GM19395 (cell line): ENCODE results near the gene TNFSF15.

Source experiments
- ATAC-seq: cut with Tn5 transposase; IDR thresholded peaks from one replicate; pipeline ENCODE4 v1.9.1; 2021; ENCODE audit warnings: mild to moderate bottlenecking, moderate library complexity; ENCODE audit not compliant: unreplicated experiment

The TNFSF15 gene

DNA sequence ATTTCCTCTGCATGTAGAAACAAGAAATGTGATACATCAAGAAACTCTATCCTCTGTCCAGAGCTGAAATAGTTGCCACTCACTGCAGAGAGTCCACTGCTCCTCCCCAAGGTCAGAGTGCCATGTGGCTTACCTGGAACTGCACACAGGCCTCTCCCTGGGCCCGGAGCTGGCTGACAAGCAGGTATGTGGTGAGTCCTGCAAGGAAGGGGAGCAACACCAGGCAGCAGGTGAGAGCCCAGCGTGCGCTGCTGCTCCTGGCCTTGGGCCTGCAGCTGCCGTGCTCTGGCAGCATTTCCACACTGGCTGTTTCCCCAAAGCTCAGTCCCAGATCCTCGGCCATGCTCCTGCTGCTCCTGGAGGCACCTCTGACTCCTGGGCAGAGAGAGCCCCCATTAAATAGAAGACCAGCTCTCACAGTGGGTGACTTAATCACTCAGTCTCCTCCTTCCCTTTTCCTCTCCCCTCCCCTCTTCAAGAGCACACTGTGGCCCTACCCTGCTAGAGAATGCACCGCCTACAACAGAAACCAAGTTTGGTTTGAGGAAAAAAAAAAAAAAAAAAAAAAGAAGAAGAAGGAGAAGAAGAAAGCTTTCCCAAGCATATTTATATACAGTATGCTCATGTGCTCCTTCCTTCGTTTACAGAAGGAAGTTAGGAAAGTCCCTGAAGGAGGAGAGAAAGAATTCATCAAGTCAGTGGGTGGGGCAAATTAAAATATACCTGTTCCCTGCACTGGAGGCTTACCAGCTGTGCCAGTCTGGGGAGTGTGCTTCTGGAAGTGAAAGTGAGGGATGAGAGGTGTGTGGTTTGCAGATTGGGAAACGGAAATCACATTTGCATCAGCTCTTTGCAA is at the start of gene TNFSF15:
Gene TNFSF15, minus strand, starts transcription at position 370 of the 856 bp plus-strand sequence. Its CDS starts 27 bp downstream, at position 343.
- peak; percentile 98 for ATAC-seq

DNA sequence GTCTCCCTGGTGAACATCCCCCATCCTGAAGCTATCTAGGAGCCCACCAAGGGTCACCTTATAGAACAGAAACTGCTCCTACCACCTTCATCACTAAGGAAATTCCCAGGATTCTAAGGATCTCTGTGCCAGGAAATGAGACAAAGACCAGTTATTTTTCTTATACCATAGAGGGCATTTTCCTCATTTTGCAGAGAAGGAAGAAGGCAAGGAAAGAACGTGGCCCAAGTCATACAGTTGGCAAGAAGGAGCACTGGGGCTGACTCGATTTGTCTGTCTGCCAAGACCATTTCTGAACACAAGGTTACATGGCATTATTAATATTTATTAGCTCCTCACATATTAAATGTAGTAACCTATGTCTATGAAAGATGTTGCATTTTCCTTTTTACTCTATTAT is 49.6 kb upstream of the TNFSF15 start:
- ATAC-seq, result no peak

DNA sequence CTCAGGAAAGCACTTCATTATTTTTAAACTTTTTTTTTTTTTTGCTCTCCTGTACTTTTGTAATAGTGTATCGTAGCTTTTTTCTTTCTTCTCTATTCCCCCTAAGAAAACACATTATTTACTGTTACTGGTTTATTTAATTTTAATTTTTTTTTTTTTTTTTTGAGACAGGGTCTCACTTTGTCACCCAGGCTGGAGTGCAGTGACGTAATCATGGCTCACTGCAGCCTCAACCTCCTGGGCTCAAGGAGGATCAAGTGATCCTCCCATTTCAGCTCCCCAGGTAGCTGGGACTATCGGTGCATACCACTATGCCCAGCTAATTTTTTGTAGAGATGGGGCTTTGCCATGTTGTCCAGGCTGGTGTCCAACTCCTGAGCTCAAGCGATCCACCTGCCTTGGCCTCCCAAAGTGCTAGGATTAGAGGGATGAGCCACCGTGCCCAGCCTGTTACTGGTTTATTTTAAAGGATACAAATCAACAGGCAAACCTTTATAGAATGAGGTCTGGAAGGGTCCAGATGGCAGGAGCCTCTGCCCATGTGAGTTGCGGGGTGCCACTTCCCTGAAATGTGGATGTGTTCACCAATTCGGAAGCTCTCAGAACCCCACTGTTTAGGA is 49.0 kb upstream of the TNFSF15 start:
- no peak for ATAC-seq

DNA sequence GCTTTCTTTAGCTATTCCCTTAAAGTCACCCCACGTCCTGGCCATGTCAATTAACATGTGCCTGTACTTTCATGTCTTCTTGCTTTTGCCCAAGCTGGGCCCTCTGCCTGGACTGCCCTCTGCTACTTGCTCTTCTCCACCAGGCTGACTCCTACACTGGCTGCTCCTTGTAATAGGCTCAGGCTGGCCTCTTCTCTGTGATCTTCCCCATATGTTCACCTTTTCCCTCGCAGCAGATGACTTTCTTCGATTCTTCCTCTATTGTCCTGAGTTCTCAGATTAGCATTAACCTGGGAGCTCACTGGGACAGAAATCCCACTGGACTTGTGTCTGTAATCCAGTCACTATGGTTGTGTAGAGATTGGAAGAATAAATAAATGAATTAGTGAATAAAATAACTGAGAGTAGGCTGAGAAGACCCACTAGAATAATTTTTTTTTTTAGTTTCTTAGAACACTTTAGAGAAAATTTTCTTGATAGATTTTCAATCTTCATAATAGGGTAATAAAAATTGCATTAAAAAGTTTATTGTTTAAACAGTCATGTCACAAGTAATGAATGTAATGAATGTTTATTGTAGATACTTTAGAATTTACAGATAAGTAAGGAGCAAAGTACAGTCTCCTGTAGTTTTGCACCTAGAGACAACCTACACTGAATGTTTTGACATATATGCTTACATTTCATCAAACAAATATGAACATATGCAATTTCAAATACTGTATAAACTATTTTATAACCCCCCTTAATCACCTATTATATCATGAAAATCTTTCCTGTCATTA is 47.4 kb upstream of the TNFSF15 start:
- no peak for ATAC-seq

DNA sequence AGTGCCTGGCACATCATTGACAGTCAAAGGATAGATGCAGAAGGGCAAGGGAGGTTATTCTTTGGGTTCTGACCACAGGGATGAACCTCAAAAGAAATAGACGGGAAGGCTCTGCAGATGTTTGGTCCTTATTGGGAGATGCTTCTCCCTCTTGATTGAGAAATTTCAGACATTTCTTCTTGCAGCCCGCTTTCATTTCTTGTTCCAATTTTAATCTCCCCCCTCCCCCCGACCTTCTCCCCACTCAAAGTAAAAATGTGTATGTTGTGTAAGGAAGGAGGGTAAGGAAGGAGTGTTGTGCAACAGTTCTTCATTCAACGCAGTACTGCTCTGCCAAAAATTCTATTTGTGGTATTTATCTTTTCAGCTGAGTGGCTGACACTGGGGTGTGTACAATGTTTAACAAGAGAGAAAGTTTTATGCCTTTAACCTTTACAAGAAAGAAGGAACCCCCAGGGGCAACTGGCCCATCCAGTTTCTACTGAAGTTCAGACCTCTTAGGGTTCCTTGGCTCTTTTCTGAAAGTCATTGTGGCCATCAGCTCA is 46.3 kb upstream of the TNFSF15 start:
- ATAC-seq, result no peak

DNA sequence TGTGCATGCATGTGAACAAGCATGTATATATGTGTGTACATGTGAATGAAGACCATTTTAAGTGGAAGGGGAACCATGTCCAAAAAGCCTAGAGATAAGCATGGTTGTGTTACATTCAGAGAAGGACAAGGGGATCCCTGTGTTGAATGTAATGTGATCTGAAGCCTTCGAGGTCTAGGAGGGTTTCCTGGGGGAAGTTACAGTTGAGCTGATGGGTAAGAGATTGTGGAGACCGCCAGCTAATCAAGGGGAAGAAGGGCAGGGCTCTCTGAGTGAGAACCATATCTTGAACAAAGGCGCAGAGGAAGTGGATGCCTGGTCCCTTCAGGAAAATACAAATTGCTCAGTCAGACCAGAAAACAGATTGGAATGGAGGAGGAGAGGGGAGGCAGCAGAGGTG is 45.5 kb upstream of the TNFSF15 start:
- no peak for ATAC-seq

DNA sequence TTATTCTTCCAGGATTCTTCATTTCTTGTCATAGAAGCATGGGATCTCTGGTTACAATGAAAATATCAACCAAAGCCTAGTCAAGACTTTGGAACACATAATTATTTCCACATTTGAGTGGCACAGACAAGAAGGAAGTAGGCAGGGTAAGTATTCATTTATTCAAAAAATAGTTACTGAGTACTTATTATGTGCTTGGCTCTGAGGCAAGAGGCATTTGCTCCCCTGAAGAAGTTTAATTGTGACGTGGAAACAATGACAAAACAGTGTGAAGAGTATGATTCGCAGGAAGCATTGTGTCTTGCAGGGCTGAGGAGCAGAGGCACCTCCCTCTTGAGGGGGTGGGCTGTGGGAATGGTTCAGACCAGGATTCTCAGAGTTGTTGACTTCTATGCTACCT is 45.0 kb upstream of the TNFSF15 start:
- ATAC-seq, result no peak

DNA sequence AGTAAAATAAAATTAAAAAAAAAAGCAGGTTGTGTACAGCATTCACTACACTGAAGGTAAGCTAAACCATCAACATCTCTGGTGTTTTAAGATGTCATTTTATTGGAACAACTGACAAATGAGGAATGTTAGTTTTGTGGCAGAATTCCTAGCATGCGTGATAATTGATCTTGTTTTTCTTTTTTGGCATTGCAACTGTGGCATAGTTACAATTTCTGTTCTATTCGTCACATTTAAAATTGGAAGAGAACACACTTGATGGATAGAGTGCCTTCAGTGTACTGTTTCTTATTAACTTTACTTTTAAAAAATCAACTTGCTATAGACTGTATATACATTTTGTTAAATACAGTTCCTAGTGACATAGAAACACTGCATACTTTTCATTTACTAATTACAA is 43.6 kb upstream of the TNFSF15 start:
- ATAC-seq, result no peak

DNA sequence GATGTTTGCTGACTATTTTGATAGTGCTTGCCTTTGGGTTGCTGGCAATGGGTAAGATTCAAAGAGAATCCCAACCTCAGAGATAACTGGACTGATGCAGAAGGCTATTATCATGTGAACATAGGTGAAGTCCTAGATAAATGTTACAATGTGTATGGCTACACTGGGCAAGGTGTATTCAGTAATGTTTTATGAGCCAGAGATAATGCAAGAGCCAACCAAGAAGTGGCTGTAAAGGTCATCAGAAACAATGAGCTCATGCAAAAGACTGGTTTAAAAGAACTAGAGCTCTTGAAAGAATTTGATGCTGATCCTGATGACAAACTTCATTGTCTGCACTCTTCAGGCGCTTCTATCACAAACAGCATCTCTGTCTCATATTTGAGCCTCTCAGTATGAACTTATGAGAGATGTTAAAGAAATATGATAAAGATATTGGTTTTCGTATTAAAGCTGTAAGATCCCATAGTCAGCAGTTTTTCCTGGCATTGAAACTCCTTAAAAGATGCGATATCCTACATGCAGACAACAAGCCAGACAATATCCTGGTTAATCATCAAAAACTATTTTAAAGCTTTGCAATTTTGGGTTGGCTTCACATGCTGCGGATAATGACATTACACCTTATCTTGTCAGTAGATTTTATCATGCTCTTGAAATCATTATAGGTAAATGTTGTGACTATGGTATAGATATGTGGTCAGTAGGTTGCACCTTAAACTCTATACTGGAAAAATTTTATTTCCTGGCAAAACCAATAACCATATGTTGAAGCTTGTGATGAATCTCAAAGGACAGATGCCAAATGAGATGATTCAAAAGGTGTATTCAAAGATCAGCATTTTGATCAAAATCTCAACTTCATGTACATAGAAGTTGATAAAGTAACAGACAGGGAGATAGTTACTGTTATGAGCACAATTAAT is 41.9 kb upstream of the TNFSF15 start:
- no peak for ATAC-seq

DNA sequence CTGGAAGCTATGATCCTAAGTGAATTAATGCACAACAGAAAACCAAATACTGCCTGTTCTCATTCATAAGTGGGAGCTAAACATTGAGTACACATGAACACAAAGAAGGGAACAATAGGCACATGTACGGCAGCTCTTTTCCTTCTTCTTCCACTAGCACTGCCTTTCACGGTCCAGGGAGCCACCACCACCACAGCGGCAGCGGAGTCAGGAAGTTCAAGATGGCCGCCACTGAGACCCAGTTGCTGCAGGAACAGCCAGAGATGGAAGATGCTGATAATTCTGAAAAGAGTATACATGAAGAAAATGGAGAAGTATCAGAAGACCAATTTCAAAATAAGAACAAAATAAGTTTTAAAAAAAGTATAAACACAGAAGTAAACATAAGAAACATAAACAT is 39.5 kb upstream of the TNFSF15 start:
- ATAC-seq, result no peak

DNA sequence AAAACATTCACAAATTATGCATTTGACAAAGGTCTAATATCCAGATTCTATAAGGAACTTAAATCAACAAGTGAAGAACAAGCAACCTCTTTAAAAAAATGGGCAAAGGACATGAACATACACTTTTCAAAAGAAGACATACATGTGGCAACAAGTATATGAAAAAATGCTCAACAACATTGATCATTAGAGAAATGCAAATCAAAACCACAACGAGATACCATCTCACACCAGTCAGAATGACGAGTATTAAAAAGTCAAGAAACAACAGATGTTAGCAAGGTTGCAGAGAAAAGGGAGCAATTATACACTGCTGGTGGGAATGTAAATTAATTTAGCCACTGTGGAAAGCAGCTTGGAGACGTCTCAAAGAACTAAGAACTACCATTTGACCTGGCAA is 38.9 kb upstream of the TNFSF15 start:
- no peak for ATAC-seq

DNA sequence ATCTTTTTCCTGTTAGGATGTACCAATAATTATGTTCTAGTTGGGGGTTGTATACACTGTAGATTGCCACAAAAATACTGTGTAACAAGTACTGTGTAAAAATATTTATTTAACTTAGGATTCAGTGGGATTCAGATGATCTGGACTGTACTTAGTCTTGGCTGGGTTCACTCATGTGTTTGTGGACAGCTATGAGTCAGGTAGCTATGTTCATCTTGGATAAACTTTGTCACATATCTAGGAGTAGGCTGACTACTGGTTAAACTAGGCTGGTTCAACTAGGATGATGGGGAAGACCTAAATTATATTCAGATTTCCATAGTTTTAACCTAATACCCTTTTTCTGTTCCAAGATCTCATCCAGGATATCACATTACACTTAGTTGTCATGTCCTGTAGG is 32.1 kb upstream of the TNFSF15 start:
- ATAC-seq, result no peak

DNA sequence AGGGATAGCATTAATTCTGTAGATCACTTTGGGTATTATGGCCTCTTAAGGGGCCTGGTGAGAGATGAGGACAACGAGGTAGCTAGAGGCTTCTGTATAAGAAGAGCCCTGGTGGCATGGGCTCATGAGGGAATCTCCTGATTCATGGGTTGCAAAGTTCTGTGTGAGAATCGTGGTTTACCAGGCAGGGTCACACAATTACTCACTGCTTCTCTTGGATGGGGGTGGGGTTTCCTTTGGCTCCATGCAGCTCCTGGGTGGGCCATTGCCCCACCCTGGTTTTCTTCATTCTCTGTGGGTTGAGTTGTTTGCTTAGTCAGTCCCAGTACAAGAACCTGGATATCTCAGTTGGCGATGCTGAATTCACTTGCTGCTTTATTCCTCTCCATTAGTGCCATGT is 30.9 kb upstream of the TNFSF15 start:
- ATAC-seq, result no peak

DNA sequence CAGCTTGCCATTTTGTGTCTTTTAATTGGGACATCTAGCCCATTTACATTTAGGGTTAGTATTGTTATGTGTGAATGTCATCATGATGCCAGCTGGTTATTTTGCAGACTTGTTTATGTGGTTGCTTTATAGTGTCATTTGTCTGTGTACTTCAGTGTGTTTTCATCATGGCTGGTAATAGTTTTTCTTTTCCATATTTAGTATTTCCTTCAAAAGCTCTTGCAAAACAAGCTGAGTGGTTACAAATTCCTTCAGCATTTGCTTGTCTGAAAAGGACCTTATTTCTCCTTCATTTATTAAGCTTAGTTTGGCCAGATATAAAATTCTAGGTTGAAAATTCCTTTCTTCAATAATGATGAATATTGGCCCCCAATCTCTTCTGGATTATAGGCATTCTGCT is 28.5 kb upstream of the TNFSF15 start:
- ATAC-seq, result no peak

DNA sequence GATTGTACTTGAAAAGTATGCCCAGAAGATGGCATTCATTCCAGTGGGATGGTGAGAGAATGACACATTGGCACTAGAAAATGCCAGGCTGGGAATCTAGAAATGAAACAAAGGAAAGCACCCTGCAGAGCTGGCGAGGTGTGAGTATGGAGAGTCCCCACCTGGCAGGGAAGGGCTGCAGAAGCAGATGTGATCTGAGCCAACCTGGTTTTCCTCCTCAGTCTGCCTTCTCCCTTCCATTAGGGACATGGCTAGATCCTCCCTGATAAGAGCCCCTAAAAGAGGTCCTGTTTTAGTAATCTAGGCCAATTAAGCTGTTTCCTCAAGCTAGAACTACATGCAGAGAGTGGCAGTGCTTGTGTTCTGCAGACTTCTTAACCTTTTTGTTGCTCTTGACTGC is 24.7 kb upstream of the TNFSF15 start:
- ATAC-seq, result no peak

DNA sequence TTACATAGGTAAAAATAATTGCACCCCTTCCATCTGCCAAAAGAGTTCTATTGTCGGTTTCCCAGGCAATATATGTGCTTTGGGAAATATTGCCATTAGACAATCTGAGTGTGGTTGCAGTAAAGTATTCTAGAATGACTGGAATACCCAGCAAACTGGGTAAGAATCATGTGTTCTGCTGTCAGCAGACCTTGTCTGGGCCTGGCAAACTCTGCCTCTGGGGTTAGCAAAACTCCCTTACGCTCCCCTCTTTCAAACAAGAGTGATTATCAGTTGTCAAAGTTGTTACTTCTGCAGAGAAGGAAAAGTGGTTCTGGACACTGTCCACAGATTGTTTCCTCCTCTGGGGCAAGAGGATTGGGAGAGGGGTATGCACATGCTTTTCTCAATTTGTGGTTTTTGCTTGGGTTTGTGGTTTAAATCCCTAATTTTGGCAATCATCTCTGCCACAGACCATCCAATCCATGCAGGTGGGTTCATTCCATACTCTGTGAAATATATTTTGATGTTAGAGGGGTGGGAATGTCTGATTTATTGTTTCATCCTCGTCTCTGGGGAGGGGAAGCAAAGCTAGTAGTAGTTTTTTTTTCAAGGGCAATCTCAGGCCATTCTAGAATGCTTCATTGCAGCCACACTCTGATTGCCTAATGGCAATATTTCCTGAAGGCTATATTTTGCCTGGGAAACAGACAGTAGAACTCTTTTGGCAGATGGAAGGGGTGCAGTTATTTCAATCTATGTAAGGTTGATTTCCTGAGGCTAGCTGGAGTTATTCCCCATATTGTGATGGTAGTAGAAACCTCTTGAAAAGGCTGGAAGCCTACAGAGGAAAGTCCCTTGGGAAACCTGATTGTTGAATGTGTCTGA is 24.0 kb upstream of the TNFSF15 start:
- ATAC-seq, result no peak

DNA sequence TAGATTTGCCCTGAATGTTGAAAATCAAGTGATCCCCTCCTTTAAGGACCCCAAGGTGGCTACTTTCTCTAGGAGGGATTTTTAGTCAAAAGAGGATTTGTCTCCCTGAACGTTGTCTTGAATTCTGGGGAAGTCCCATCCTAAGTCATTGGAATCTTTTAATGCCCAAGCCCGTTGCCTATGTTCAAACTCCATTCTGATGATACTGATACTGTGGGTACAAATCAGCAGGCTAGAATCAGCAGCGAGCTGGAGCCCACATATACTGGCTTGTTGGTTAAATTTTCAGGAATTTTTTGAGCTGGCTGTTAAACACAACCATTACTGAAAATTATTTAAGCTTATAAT is 22.4 kb upstream of the TNFSF15 start:
- no peak for ATAC-seq

DNA sequence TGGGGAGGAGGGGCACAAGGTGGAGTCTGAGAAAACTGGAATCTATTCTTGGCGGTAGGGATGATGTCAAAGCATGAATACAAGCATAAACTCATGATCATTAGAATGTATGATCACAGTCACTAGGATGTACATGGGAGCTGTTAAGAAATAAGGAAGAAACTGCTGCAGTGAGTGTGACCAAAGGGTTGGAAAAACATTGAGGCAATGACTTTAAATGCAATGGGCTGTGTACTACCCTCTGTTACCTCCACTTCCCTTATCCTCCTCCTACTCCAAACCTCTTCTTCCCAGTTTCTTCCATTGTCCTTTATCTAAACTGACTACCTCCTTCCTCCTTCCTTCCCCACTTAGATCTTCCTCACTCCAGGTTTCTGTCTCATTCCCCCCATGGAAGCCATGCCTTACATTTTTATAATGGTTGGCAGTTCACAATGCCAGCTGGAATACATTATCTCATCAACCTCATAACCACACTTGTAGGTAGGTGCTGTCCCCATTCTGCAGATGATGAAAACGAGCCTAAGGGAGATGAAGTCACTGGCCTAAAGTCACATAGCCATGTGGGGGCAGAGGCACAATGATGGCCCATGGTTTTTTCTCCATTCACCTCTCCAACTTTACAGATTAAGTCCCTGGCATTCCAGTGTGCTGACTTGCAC is 21.9 kb upstream of the TNFSF15 start:
- ATAC-seq, result no peak

DNA sequence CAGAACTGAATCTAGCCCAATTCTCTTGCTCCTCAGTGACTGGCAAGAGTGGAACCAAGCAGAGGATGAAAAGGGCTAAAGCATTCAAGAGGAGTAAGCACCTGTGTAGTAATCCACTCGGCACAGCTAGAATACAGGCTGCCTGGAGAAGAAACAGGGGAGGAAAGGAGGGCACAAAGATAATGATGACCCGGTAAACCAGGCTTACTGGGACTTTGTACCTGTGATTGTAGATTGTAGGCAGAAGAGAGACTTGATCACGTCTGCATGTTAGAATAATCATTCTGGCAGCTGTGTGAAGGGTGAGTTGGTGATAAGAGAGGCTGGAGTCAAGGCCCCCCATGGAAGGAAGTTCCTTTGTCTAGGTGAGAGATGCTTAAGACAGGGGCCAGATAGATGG is 20.6 kb upstream of the TNFSF15 start:
- ATAC-seq, result no peak
